VCaP (cell line): ENCODE measurements around the gene SERAC1.

Experiments used
- H3K27ac ChIP-seq: fragments of 450-650 bp; 2 replicates; pipeline ENCODE4 v1.5.1; 2017
- CTCF ChIP-seq: fragments of 450-650 bp; conservative IDR thresholded peaks from 2 replicates; pipeline ENCODE4 v1.5.1; 2017; ENCODE audit warnings: mild to moderate bottlenecking, moderate library complexity

The SERAC1 gene

GRCh38 chr6:158113802-158114201, 54.3 kb downstream of the SERAC1 start:
- peak overlapping the region; percentile 13 for H3K27ac ChIP-seq
- no peak for TF ChIP-seq CTCF

- H3K27ac ChIP-seq = no peak overlapping the region
- no peak for TF ChIP-seq CTCF
Measured at GRCh38 chr6:158111987-158112386, 56.1 kb downstream of the SERAC1 start.

- no peak overlapping the region for H3K27ac ChIP-seq
- no peak for TF ChIP-seq CTCF
Measured at GRCh38 chr6:158110986-158111385, 57.1 kb downstream of the SERAC1 start.

- H3K27ac ChIP-seq = no peak overlapping the region
- TF ChIP-seq CTCF = no peak
Measured at GRCh38 chr6:158109748-158110147, 58.3 kb downstream of the SERAC1 start.

- TF ChIP-seq CTCF = no peak
- no peak overlapping the region for H3K27ac ChIP-seq
Measured at GRCh38 chr6:158104696-158105095, 63.4 kb downstream of the SERAC1 start.

GRCh38 chr6:158103228-158103627, 64.8 kb downstream of the SERAC1 start:
- no peak overlapping the region for H3K27ac ChIP-seq
- no peak for TF ChIP-seq CTCF

- no peak overlapping the region for H3K27ac ChIP-seq
- no peak for TF ChIP-seq CTCF
Measured at GRCh38 chr6:158095671-158096070, 72.4 kb downstream of the SERAC1 start.

GRCh38 chr6:158095031-158095430, 73.0 kb downstream of the SERAC1 start:
- H3K27ac ChIP-seq = no peak overlapping the region
- TF ChIP-seq CTCF = no peak
